Activated naive CD8-positive, alpha-beta T cell treated with anti-CD3 and anti-CD28 coated beads for 36 hours (primary cell): ENCODE results near the gene ROBO1. TPM values are rescaled to one million over a fixed set of nuclear protein-coding genes. Genes with fewer than 3 reads are reported as not detected.
"Not testable (repeated sequence)": the region's sequence is repeated elsewhere in the genome, so short reads cannot be mapped to it uniquely, and the experiment has no call there.

ENCODE experiments used
- DNase-seq: peaks from one replicate; pipeline ENCODE4 v3.0.0; 2021
- H3K27ac Mint-ChIP-seq: one replicate; pipeline ENCODE4 v1.8.0; 2022; ENCODE audit warnings: mild to moderate bottlenecking, moderate library complexity, mixed read lengths
- H3K27me3 Mint-ChIP-seq: one replicate; pipeline ENCODE4 v1.8.0; 2022; ENCODE audit warnings: mild to moderate bottlenecking, mixed read lengths
- H3K36me3 Mint-ChIP-seq: one replicate; pipeline ENCODE4 v1.8.0; 2021; ENCODE audit warnings: mild to moderate bottlenecking, mixed read lengths
- H3K4me1 Mint-ChIP-seq: one replicate; pipeline ENCODE4 v1.8.0; 2021; ENCODE audit warnings: mixed read lengths
- H3K4me3 Mint-ChIP-seq: one replicate; pipeline ENCODE4 v1.8.0; 2022; ENCODE audit warnings: mild to moderate bottlenecking, moderate library complexity, mixed read lengths
- H3K9me3 Mint-ChIP-seq: one replicate; pipeline ENCODE4 v1.8.0; 2022; ENCODE audit warnings: mixed read lengths
- total RNA-seq, 2 experiments: library from RNA; stranded (reverse); gene quantifications; one replicate each; pipeline ENCODE4 v1.2.3, GENCODE V29; 2021

ROBO1 gene
- total RNA-seq, 2 experiments from 2014 or later, result 13.8 to 16.5 TPM

- H3K27me3 Mint-ChIP-seq, result no peaks in the 10 kb centered on the region
- no peak overlapping the region for H3K4me3 Mint-ChIP-seq
- H3K36me3 Mint-ChIP-seq, result no peaks in the 10 kb centered on the region
- H3K27ac Mint-ChIP-seq, result no peak overlapping the region
- DNase-seq, result no peak
- peaks cover 2% of the 10 kb centered on the region for H3K9me3 Mint-ChIP-seq
- no peaks in the 10 kb centered on the region for H3K4me1 Mint-ChIP-seq
These were observed 216.4 kb downstream of the ROBO1 start for GRCh38 chr3:79551321-79551892.

GRCh38 chr3:79543218-79543982 is 224.4 kb downstream of the ROBO1 start:
- Mint-ChIP-seq H3K36me3 (no peaks in the 10 kb centered on the region), H3K4me3 (no peak overlapping the region), H3K27me3 (no peaks in the 10 kb centered on the region), H3K4me1 (no peaks in the 10 kb centered on the region), H3K9me3 (no peaks in the 10 kb centered on the region), H3K27ac (no peak overlapping the region)
- no peak for DNase-seq

DNA sequence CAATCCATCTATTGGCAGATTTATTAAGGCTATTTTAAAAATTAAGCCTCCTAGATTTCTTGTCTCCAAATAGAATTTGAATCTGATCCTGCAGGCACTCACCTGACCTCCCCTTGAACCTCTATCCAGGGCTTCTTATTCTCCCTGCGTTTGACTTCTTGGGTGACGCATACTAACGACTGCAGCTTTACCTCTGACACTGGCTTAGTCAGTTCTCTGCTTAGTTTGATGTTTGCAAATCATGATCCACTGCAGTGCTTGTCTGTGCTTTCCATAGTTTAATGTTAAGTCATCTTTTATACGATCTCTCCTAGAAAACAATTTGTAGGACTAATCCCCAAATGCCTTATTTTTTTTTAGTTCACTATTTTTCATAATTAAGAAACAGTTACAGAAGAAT is 233.1 kb downstream of the ROBO1 start:
- Mint-ChIP-seq H3K27ac (no peak overlapping the region), H3K36me3 (no peaks in the 10 kb centered on the region), H3K27me3 (no peaks in the 10 kb centered on the region), H3K9me3 (peaks cover 2% of the 10 kb centered on the region), H3K4me3 (no peak overlapping the region), H3K4me1 (no peaks in the 10 kb centered on the region)
- DNase-seq, result no peak

GRCh38 chr3:79531566-79532295 is 236.1 kb downstream of the ROBO1 start:
- Mint-ChIP-seq H3K36me3 (no peaks in the 10 kb centered on the region), H3K27ac (no peak overlapping the region)
- no peak for DNase-seq

GRCh38 chr3:79521221-79521848 is 246.5 kb downstream of the ROBO1 start:
- Mint-ChIP-seq H3K36me3 (no peaks in the 10 kb centered on the region), H3K4me1 (peaks cover 4% of the 10 kb centered on the region), H3K4me3 (no peak overlapping the region), H3K9me3 (no peaks in the 10 kb centered on the region), H3K27ac (no peak overlapping the region), H3K27me3 (peaks cover 2% of the 10 kb centered on the region)
- DNase-seq, result no peak

More at GRCh38 chr3:79531566-79532295, 236.1 kb downstream of the ROBO1 start:
- Mint-ChIP-seq H3K9me3 (peaks cover 1% of the 10 kb centered on the region), H3K4me3 (no peak overlapping the region), H3K27me3 (no peaks in the 10 kb centered on the region), H3K4me1 (no peaks in the 10 kb centered on the region)

DNA sequence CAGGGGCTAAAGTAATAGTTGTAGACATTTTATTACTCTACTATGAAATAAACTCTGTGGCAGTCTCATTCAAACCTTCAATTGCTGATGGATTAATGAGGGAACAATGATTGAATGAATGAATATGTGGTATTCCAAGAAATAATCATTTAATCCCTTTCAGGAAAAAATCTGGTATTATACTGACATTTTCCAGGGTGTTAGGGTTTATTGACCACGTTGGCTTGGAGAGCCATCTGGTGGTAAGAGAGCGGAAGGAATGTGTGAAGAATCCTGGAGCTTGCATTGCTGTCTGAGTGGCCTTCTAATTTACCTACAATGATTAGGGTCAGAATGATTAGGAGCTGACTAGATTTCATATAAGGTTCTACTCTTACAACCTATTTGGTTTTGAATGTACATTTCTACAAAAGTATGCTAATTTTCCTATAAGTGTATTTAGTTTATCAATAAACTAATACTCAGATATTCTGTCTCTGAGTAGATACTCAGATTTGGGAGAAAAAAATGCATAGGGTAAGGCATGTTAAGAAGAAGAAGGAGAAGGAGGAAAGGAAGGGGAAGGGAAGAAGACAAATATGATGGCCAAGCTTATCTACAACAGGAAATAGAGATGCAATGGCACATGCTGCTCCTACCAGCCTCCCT is 249.9 kb downstream of the ROBO1 start:
- Mint-ChIP-seq H3K27ac (no peak overlapping the region), H3K9me3 (no peaks in the 10 kb centered on the region), H3K36me3 (no peaks in the 10 kb centered on the region), H3K4me1 (peaks cover 4% of the 10 kb centered on the region), H3K4me3 (no peak overlapping the region), H3K27me3 (peaks cover 2% of the 10 kb centered on the region)
- no peak for DNase-seq

- no peak overlapping the region for H3K4me3 Mint-ChIP-seq
- no peaks in the 10 kb centered on the region for H3K36me3 Mint-ChIP-seq
- no peaks in the 10 kb centered on the region for H3K27me3 Mint-ChIP-seq
- H3K9me3 Mint-ChIP-seq, result no peaks in the 10 kb centered on the region
- no peak overlapping the region for H3K27ac Mint-ChIP-seq
- no peak for DNase-seq
- peaks cover 4% of the 10 kb centered on the region for H3K4me1 Mint-ChIP-seq
These were observed 251.0 kb downstream of the ROBO1 start for GRCh38 chr3:79516795-79517194.

DNA sequence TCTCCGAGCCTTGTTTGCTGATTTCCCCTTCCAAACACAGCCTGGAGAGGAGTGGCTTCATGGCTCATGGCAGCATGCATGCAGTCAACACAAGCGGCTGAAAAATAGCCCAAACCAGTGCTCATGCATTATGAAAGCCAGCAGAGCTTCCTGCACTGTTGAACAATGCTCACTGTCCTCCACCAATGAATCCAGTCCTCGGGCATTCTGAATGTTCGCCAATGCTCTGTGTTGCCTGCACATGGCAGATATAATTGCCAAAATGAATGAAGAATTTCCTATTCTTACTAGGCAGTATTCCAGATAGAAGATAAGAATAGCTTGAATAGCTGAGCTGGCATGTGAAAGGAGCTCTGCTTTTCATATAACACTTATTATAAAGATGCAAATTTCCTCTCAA is 252.7 kb downstream of the ROBO1 start:
- H3K9me3 Mint-ChIP-seq, result no peaks in the 10 kb centered on the region
- no peaks in the 10 kb centered on the region for H3K27me3 Mint-ChIP-seq
- no peak for DNase-seq
- no peak overlapping the region for H3K27ac Mint-ChIP-seq
- H3K4me3 Mint-ChIP-seq, result no peak overlapping the region
- H3K4me1 Mint-ChIP-seq, result no peaks in the 10 kb centered on the region
- H3K36me3 Mint-ChIP-seq, result no peaks in the 10 kb centered on the region

GRCh38 chr3:79514069-79514468 is 253.7 kb downstream of the ROBO1 start:
- Mint-ChIP-seq H3K27ac (no peak overlapping the region), H3K4me3 (no peak overlapping the region), H3K9me3 (no peaks in the 10 kb centered on the region), H3K4me1 (no peaks in the 10 kb centered on the region), H3K27me3 (no peaks in the 10 kb centered on the region), H3K36me3 (no peaks in the 10 kb centered on the region)
- no peak for DNase-seq

DNA sequence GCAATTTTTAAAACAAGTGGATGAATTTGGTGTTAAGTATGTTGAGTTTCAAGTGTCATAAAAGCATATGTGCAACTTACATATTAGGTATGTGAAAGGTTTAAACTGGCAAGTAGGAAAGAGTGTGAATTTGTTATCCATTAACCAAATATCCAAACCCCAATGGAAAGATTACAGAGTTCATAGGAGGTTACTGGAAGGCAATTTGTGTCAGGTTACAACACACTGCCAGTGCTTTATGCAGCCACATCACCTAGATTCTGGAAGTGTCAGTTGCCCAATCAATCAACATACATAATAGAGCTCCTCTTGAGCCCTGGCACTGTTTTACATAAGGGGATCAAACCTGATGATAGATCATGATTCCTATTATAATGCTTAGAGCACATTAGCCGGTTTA is 261.0 kb downstream of the ROBO1 start:
- H3K27ac Mint-ChIP-seq, result no peak overlapping the region
- peaks cover 2% of the 10 kb centered on the region for H3K9me3 Mint-ChIP-seq
- no peak overlapping the region for H3K4me3 Mint-ChIP-seq
- no peaks in the 10 kb centered on the region for H3K27me3 Mint-ChIP-seq
- no peaks in the 10 kb centered on the region for H3K36me3 Mint-ChIP-seq
- DNase-seq, result no peak
- H3K4me1 Mint-ChIP-seq, result no peaks in the 10 kb centered on the region

- not testable (repeated sequence) for H3K27me3 Mint-ChIP-seq, H3K36me3 Mint-ChIP-seq, DNase-seq, H3K27ac Mint-ChIP-seq, H3K9me3 Mint-ChIP-seq, H3K4me3 Mint-ChIP-seq, H3K4me1 Mint-ChIP-seq
These were observed 265.5 kb downstream of the ROBO1 start for GRCh38 chr3:79502216-79502681.

DNA sequence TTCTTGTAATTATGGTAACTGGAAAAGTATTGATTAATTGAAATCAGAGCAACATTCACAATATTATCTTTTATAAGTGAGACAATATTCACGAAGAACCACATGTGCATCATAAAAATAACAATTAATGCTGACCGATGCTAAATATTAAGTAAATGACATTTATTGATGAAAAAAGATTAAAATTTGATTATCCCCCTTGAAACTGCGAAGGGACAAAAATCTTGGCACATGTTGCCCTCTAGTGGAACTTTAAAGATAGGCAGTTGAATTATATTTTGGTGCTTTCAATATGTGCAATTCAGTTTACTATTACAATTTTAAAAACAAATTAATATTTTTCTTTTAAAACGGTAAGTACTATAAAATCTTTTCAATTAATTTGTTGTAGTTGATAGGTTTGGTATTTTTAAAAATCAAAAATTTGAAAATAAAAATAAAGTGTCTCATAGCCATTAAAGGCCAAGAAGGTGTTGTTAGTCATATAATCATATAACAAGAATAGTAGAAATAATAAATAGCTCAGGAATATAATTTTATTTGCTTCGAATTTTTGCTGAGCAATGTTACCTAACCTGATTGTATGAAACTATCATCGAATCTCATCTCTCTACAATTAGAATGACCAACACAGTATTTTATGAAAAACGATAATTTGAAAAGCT is 270.2 kb downstream of the ROBO1 start:
- Mint-ChIP-seq H3K27me3 (no peaks in the 10 kb centered on the region), H3K27ac (no peak overlapping the region), H3K4me1 (no peaks in the 10 kb centered on the region)

DNA sequence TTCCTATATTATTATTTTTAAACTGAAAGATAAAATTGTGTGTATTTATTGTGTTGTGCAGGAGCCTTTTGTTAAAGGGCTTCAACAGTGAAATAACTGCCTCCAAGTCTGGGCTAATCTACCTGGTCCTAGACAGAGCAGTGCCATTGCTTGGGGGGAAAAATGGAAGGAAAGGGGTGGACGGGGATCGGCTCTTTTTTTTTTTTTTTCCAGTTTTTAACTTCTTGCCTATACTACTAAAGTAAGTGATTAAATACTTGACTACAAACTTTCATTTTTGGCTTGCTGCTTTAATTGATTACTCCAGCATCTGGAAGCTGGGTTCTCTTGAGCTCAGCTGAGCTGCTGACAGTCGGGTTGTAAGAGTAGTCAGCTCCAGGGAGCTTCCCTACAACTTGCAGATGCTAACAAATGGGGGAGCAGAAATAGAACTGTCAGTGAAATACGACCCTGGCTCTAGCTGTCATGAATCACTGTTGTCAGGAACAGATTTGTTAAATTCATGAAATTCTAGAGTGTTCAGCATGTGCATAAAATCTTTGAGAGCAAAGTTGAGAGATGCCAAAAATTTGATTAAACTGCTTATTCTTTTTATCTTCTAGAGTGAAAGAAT is 276.7 kb downstream of the ROBO1 start:
- Mint-ChIP-seq H3K27me3 (no peaks in the 10 kb centered on the region), H3K4me1 (no peaks in the 10 kb centered on the region)

More for the DNA sequence above, 270.2 kb downstream of the ROBO1 start:
- Mint-ChIP-seq H3K4me3 (no peak overlapping the region), H3K36me3 (no peaks in the 10 kb centered on the region), H3K9me3 (peaks cover 3% of the 10 kb centered on the region)
- DNase-seq, result no peak

More for the DNA sequence above, 276.7 kb downstream of the ROBO1 start:
- Mint-ChIP-seq H3K9me3 (no peaks in the 10 kb centered on the region), H3K4me3 (no peak overlapping the region), H3K36me3 (no peaks in the 10 kb centered on the region), H3K27ac (no peak overlapping the region)
- DNase-seq, result no peak
